HepG2 (cell line): ENCODE data around the gene SCRG1. TPM values are rescaled to one million over a fixed set of nuclear protein-coding genes. Genes with fewer than 3 reads are reported as not detected.

ENCODE experiments used
- AGO2 ChIP-seq: fragments of 200-400 bp; formaldehyde crosslinking; optimal IDR thresholded peaks from 2 replicates; pipeline ENCODE3; 2017; ENCODE audit warnings: mild to moderate bottlenecking, low read depth, low read length, moderate library complexity
- GATAD2A ChIP-seq: IDR thresholded peaks from 2 replicates; pipeline ENCODE4 v1.6.1; 2016
- HDAC1 ChIP-seq: sonication (generic); formaldehyde crosslinking; IDR thresholded peaks from 2 replicates; pipeline ENCODE4 v1.5.1; 2020; ENCODE audit warnings: mild to moderate bottlenecking, missing genetic modification reagents
- HIVEP1 ChIP-seq: sonication (generic); formaldehyde crosslinking; IDR thresholded peaks from 2 replicates; pipeline ENCODE4 v1.4.0; 2020; ENCODE audit warnings: mild to moderate bottlenecking, missing genetic modification reagents
- HMG20A ChIP-seq: IDR thresholded peaks from 2 replicates; pipeline ENCODE4 v1.6.1; 2016; ENCODE audit warnings: borderline replicate concordance
- HMG20B ChIP-seq: conservative IDR thresholded peaks from 2 replicates; pipeline ENCODE4 v1.6.1; 2016; ENCODE audit warnings: missing genetic modification reagents, missing compliant biosample characterization
- KLF12 ChIP-seq: sonication (generic); formaldehyde crosslinking; IDR thresholded peaks from 2 replicates; pipeline ENCODE4 v1.4.0; 2020; ENCODE audit warnings: missing genetic modification reagents, borderline replicate concordance
- MAFG ChIP-seq: sonication (generic); formaldehyde crosslinking; IDR thresholded peaks from 2 replicates; pipeline ENCODE4 v1.5.1; 2020; ENCODE audit warnings: mild to moderate bottlenecking, missing genetic modification reagents
- MIER3 ChIP-seq: IDR thresholded peaks from 2 replicates; pipeline ENCODE4 v1.6.1; 2016; ENCODE audit warnings: missing compliant biosample characterization, borderline replicate concordance
- NCOA1 ChIP-seq: sonication (generic); formaldehyde crosslinking; IDR thresholded peaks from 2 replicates; pipeline ENCODE4 v1.9.0; 2021; ENCODE audit warnings: missing genetic modification reagents
- PAF1 ChIP-seq: IDR thresholded peaks from 2 replicates; pipeline ENCODE4 v1.6.1; 2016; ENCODE audit warnings: missing genetic modification reagents, missing compliant biosample characterization
- RARG ChIP-seq: sonication (generic); formaldehyde crosslinking; IDR thresholded peaks from 2 replicates; pipeline ENCODE4 v1.4.0; 2020; ENCODE audit warnings: low read depth, mild to moderate bottlenecking, missing genetic modification reagents
- SALL1 ChIP-seq: sonication (generic); formaldehyde crosslinking; IDR thresholded peaks from 2 replicates; pipeline ENCODE4 v1.8.0; 2022; ENCODE audit warnings: mild to moderate bottlenecking, missing genetic modification reagents
- TFDP2 ChIP-seq: sonication (generic); formaldehyde crosslinking; IDR thresholded peaks from 2 replicates; pipeline ENCODE4 v1.4.0; 2020; ENCODE audit warnings: missing genetic modification reagents
- U2AF2 ChIP-seq: fragments of 200-400 bp; formaldehyde crosslinking; IDR thresholded peaks from 2 replicates; pipeline ENCODE4 v1.6.1; 2017; ENCODE audit warnings: low read depth, mild to moderate bottlenecking, low read length
- ZBED4 ChIP-seq: sonication (generic); formaldehyde crosslinking; IDR thresholded peaks from 2 replicates; pipeline ENCODE4 v1.4.0; 2020; ENCODE audit warnings: missing genetic modification reagents, borderline replicate concordance
- ZBTB8A ChIP-seq: sonication (generic); formaldehyde crosslinking; IDR thresholded peaks from 2 replicates; pipeline ENCODE4 v1.4.0; 2020; ENCODE audit warnings: mild to moderate bottlenecking, low read depth, missing genetic modification reagents, borderline replicate concordance
- ZFP90 ChIP-seq: sonication (generic); formaldehyde crosslinking; IDR thresholded peaks from 2 replicates; pipeline ENCODE4 v1.8.0; 2022; ENCODE audit warnings: missing genetic modification reagents, mild to moderate bottlenecking, inconsistent platforms, borderline replicate concordance
- ZNF121 ChIP-seq: sonication (generic); formaldehyde crosslinking; IDR thresholded peaks from 2 replicates; pipeline ENCODE4 v1.5.0; 2020; ENCODE audit warnings: mild to moderate bottlenecking, missing genetic modification reagents
- ZNF260 ChIP-seq: sonication (generic); formaldehyde crosslinking; IDR thresholded peaks from 2 replicates; pipeline ENCODE4 v1.4.0; 2020; ENCODE audit warnings: missing genetic modification reagents, low read depth, mild to moderate bottlenecking, borderline replicate concordance
- ZNF430 ChIP-seq: sonication (generic); formaldehyde crosslinking; IDR thresholded peaks from 2 replicates; pipeline ENCODE4 v1.9.0; 2021; ENCODE audit warnings: mild to moderate bottlenecking, missing genetic modification reagents
- ZNF598 ChIP-seq: sonication (generic); formaldehyde crosslinking; IDR thresholded peaks from 2 replicates; pipeline ENCODE4 v1.5.1; 2020; ENCODE audit warnings: mild to moderate bottlenecking, missing genetic modification reagents, borderline replicate concordance
- ZNF761 ChIP-seq: sonication (generic); formaldehyde crosslinking; conservative IDR thresholded peaks from 2 replicates; pipeline ENCODE4 v1.4.0; 2020; ENCODE audit warnings: mild to moderate bottlenecking, missing genetic modification reagents
- ZNF768 ChIP-seq: sonication (generic); formaldehyde crosslinking; IDR thresholded peaks from 2 replicates; pipeline ENCODE4 v1.4.0; 2020; ENCODE audit warnings: missing genetic modification reagents
- ZNF773 ChIP-seq: sonication (generic); formaldehyde crosslinking; IDR thresholded peaks from 2 replicates; pipeline ENCODE4 v1.4.0; 2020; ENCODE audit warnings: missing genetic modification reagents, borderline replicate concordance
- polyA plus RNA-seq, 8 experiments: library from polyadenylated mRNA; depleted of rRNA in 3 of 8; stranded (reverse) in 7 of 8; unstranded in 1 of 8; fragments of >200 nt; fragmentation: Illumina TruSeq in 4 of 8; extraction: Trizol in 4 of 8; gene quantifications; 2 replicates each; pipeline versions ENCODE4 v1.2.1 to v1.2.3, GENCODE V29; 2011 to 2016; ENCODE audit warnings: low read depth in 4 of 8, missing spikeins in 1 of 8, mixed read lengths in 1 of 8; ENCODE audit not compliant: insufficient read depth in 1 of 8
- total RNA-seq, 5 experiments: library from RNA; depleted of rRNA; stranded (reverse); fragments of >200 nt; fragmentation: Illumina TruSeq; extraction: Trizol; gene quantifications; 2 replicates each; pipeline ENCODE4 v1.2.3, GENCODE V29; 2016; ENCODE audit warnings: low read depth in 1 of 5

SCRG1 gene
- total and polyA plus RNA-seq, 2 of the 13 experiments (the other 11 are each of a cell fraction or from before 2014, with no cell fraction given) = not detected

GRCh38 chr4:173370477-173371291, 28.2 kb downstream of the SCRG1 start, which contains the start of gene SAP30 (continued):
- TF ChIP-seq ZBTB8A (CRISPR knock-in tag) (0 out of 2 replicates have a peak, but pooled peaks have one; percentile 47), RARG (CRISPR knock-in tag) (no peak), ZNF260 (CRISPR knock-in tag) (no peak), HIVEP1 (CRISPR knock-in tag) (peak; percentile 74), HDAC1 (CRISPR knock-in tag) (peak; percentile 75), SALL1 (CRISPR knock-in tag) (peak; percentile 68), MAFG (CRISPR knock-in tag) (no peak), GATAD2A (CRISPR knock-in tag) (peak; percentile 20; the same call in 1 of the 2 replicates), HMG20B (no peak), HMG20A (CRISPR knock-in tag) (no peak), ZNF598 (no peak), AGO2 (peak; percentile 28), KLF12 (0 out of 2 replicates have a peak, but pooled peaks have one; percentile 43), U2AF2 (no peak), TFDP2 (peak; percentile 75), ZBED4 (CRISPR knock-in tag) (peak; percentile 62; the same call in 1 of the 2 replicates), ZNF430 (peak; percentile 28; the same call in 1 of the 2 replicates), MIER3 (CRISPR knock-in tag) (peak; percentile 33; the same call in 1 of the 2 replicates), NCOA1 (no peak), PAF1 (CRISPR knock-in tag) (no peak), ZNF121 (peak; percentile 41; the same call in 1 of the 2 replicates), ZNF773 (CRISPR knock-in tag) (no peak), ZFP90 (CRISPR knock-in tag) (0 out of 2 replicates have a peak, but pooled peaks have one; percentile 32), ZNF768 (CRISPR knock-in tag) (peak; percentile 76), ZNF761 (no peak)
